Glutamatergic neuron (in vitro differentiated cells): ENCODE data around the gene PRKG1. TPM values are rescaled to one million over a fixed set of nuclear protein-coding genes. Genes with fewer than 3 reads are reported as not detected.

ENCODE experiments used
- DNase-seq: peaks from one replicate; pipeline ENCODE4 v3.0.0; 2022
- H3K27ac Mint-ChIP-seq: one replicate; pipeline ENCODE4 v1.8.0; 2020; ENCODE audit warnings: mild to moderate bottlenecking, mixed read lengths, inconsistent platforms; ENCODE audit not compliant: unreplicated experiment
- H3K27me3 Mint-ChIP-seq: one replicate; pipeline ENCODE4 v1.8.0; 2020; ENCODE audit warnings: mild to moderate bottlenecking, moderate library complexity, mixed read lengths, inconsistent platforms; ENCODE audit not compliant: unreplicated experiment
- H3K36me3 Mint-ChIP-seq: one replicate; pipeline ENCODE4 v1.8.0; 2020; ENCODE audit warnings: mild to moderate bottlenecking, mixed read lengths, inconsistent platforms; ENCODE audit not compliant: unreplicated experiment
- H3K4me1 Mint-ChIP-seq: one replicate; pipeline ENCODE4 v1.8.0; 2020; ENCODE audit warnings: mild to moderate bottlenecking, low read depth, mixed read lengths, inconsistent platforms; ENCODE audit not compliant: unreplicated experiment
- H3K4me3 Mint-ChIP-seq: one replicate; pipeline ENCODE4 v1.8.0; 2020; ENCODE audit warnings: mild to moderate bottlenecking, mixed read lengths, inconsistent platforms; ENCODE audit not compliant: unreplicated experiment
- H3K9me3 Mint-ChIP-seq: one replicate; pipeline ENCODE4 v1.8.0; 2020; ENCODE audit warnings: mild to moderate bottlenecking, moderate library complexity, mixed read lengths, inconsistent platforms; ENCODE audit not compliant: unreplicated experiment
- CTCF ChIP-seq: fragments of 200-600 bp; sonication (generic); IDR thresholded peaks from one replicate; pipeline ENCODE4 v1.5.0; 2021; ENCODE audit not compliant: partially characterized antibody, unreplicated experiment
- total RNA-seq: library from RNA; stranded (reverse); fragmentation: NEBNext Ultra II Directional; extraction: Animal tissue kit (Norgen Biotek cat#: 25700); gene quantifications from one replicate; pipeline ENCODE4 v1.2.1, GENCODE V29; 2021; ENCODE audit not compliant: unreplicated experiment

Gene PRKG1
- total RNA-seq, 1 donor from 2014 or later: 52.7 TPM

- DNase-seq: no peak
- Mint-ChIP-seq H3K27ac (no peak overlapping the region), H3K27me3 (no peaks in the 10 kb centered on the region), H3K4me1 (no peaks in the 10 kb centered on the region), H3K36me3 (no peaks in the 10 kb centered on the region), H3K9me3 (peaks cover 3% of the 10 kb centered on the region), H3K4me3 (no peak overlapping the region)
- no peak for TF ChIP-seq CTCF
These were observed 405.4 kb downstream of the PRKG1 start for GRCh38 chr10:51479711-51480110.

GRCh38 chr10:51485668-51486067 is 411.4 kb downstream of the PRKG1 start:
- Mint-ChIP-seq H3K9me3 (peaks cover 2% of the 10 kb centered on the region), H3K36me3 (no peaks in the 10 kb centered on the region), H3K4me3 (no peak overlapping the region), H3K27ac (no peak overlapping the region), H3K27me3 (no peaks in the 10 kb centered on the region), H3K4me1 (no peaks in the 10 kb centered on the region)
- DNase-seq: no peak
- no peak for TF ChIP-seq CTCF

GRCh38 chr10:51487576-51487975 is 413.3 kb downstream of the PRKG1 start:
- H3K9me3 Mint-ChIP-seq: peaks cover 2% of the 10 kb centered on the region
- no peak for TF ChIP-seq CTCF
- no peak overlapping the region for H3K4me3 Mint-ChIP-seq

GRCh38 chr10:51488766-51489408 is 414.6 kb downstream of the PRKG1 start:
- no peak overlapping the region for H3K27ac Mint-ChIP-seq
- DNase-seq: no peak
- H3K4me1 Mint-ChIP-seq: no peaks in the 10 kb centered on the region
- no peaks in the 10 kb centered on the region for H3K27me3 Mint-ChIP-seq
- H3K36me3 Mint-ChIP-seq: no peaks in the 10 kb centered on the region
- no peak overlapping the region for H3K4me3 Mint-ChIP-seq
- H3K9me3 Mint-ChIP-seq: peaks cover 2% of the 10 kb centered on the region
- no peak for TF ChIP-seq CTCF

More at GRCh38 chr10:51487576-51487975, 413.3 kb downstream of the PRKG1 start:
- Mint-ChIP-seq H3K27ac (no peak overlapping the region), H3K36me3 (no peaks in the 10 kb centered on the region), H3K4me1 (no peaks in the 10 kb centered on the region), H3K27me3 (no peaks in the 10 kb centered on the region)
- no peak for DNase-seq

- Mint-ChIP-seq H3K27ac (no peak overlapping the region), H3K4me1 (peaks cover 1% of the 10 kb centered on the region), H3K36me3 (no peaks in the 10 kb centered on the region), H3K9me3 (no peaks in the 10 kb centered on the region), H3K27me3 (no peaks in the 10 kb centered on the region), H3K4me3 (no peak overlapping the region)
- DNase-seq: no peak
- TF ChIP-seq CTCF: no peak
These were observed 424.1 kb downstream of the PRKG1 start for GRCh38 chr10:51498424-51498823.
